ENCODE data around the gene ZFAND3. TPM values are rescaled to one million over a fixed set of nuclear protein-coding genes. Genes with fewer than 3 reads are reported as not detected.

Gene ZFAND3
- total and polyA plus RNA-seq, 2 experiments from 2014 or later: 16.9 to 28.2 TPM

DNA sequence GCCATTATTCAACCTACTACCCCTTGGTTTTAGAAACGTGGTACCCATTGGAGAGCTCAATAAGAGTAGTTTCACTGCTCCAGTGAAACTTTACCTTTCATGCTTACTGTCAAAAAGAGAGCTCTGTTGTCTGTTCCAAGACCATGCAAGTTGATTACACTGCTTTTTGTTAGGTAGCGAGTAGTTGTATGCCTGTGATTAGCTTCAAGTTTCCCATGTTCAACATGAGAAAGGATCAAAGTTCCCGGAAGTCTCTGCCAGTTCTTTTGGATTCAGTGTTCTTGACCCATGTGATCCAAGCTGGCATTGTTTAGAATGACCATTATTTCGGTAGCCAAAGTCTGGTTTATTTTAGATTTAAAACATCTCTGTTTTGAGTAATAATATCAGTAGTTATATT, 107.1 kb downstream of the ZFAND3 start:
- Histone ChIP-seq H3K79me2 (replicated peaks; ENCODE audit: insufficient read depth) (peaks cover 57% of the 10 kb centered on the region), H3K4me1 (ENCODE audit: insufficient read depth) (peaks cover 51% of the 10 kb centered on the region), H3K27ac (ENCODE audit: low read depth) (no peak overlapping the region), H3F3A (replicated peaks; ENCODE audit: low read depth) (no peaks in the 10 kb centered on the region), H3K4me2 (peak overlapping the region; percentile 52), H4K20me1 (replicated peaks; ENCODE audit: insufficient read depth) (peaks cover 6% of the 10 kb centered on the region; the same call in 1 of the 2 replicates), H3K4me3 (no peak overlapping the region), H2AFZ (no peak overlapping the region), H3K9me2 (ENCODE audit: insufficient read depth) (no peaks in the 10 kb centered on the region), H3K27me3 (ENCODE audit: insufficient read depth) (no peaks in the 10 kb centered on the region), H3K36me3 (ENCODE audit: insufficient read depth) (no peaks in the 10 kb centered on the region)
- no peak overlapping the region for H3K4me3 Mint-ChIP-seq
- no peaks in the 10 kb centered on the region for H3K36me3 Mint-ChIP-seq (ENCODE audit: low read depth)
- peak; percentile 46 for DNase-seq (ENCODE audit: low spot score)
- H3K9me3 Mint-ChIP-seq: no peaks in the 10 kb centered on the region
- TF ChIP-seq, protein P1, sequence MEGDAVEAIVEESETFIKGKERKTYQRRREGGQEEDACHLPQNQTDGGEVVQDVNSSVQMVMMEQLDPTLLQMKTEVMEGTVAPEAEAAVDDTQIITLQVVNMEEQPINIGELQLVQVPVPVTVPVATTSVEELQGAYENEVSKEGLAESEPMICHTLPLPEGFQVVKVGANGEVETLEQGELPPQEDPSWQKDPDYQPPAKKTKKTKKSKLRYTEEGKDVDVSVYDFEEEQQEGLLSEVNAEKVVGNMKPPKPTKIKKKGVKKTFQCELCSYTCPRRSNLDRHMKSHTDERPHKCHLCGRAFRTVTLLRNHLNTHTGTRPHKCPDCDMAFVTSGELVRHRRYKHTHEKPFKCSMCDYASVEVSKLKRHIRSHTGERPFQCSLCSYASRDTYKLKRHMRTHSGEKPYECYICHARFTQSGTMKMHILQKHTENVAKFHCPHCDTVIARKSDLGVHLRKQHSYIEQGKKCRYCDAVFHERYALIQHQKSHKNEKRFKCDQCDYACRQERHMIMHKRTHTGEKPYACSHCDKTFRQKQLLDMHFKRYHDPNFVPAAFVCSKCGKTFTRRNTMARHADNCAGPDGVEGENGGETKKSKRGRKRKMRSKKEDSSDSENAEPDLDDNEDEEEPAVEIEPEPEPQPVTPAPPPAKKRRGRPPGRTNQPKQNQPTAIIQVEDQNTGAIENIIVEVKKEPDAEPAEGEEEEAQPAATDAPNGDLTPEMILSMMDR (conservative IDR thresholded peaks at IDR 0.05; ENCODE audit: low read depth in 2 of 2): no peak
- TF ChIP-seq CREB1 (CRISPR knock-in tag; IDR thresholded peaks at IDR 0.05; ENCODE audit: low read depth): no peak
- TF ChIP-seq NANOG (IDR thresholded peaks at IDR 0.05; ENCODE audit: borderline replicate concordance): no peak
- no peak for TF ChIP-seq JUNB (IDR thresholded peaks at IDR 0.05; ENCODE audit: unreplicated experiment)
- TF ChIP-seq ZNF114 (CRISPR knock-in tag; IDR thresholded peaks at IDR 0.05): no peak
- TF ChIP-seq, protein P2, sequence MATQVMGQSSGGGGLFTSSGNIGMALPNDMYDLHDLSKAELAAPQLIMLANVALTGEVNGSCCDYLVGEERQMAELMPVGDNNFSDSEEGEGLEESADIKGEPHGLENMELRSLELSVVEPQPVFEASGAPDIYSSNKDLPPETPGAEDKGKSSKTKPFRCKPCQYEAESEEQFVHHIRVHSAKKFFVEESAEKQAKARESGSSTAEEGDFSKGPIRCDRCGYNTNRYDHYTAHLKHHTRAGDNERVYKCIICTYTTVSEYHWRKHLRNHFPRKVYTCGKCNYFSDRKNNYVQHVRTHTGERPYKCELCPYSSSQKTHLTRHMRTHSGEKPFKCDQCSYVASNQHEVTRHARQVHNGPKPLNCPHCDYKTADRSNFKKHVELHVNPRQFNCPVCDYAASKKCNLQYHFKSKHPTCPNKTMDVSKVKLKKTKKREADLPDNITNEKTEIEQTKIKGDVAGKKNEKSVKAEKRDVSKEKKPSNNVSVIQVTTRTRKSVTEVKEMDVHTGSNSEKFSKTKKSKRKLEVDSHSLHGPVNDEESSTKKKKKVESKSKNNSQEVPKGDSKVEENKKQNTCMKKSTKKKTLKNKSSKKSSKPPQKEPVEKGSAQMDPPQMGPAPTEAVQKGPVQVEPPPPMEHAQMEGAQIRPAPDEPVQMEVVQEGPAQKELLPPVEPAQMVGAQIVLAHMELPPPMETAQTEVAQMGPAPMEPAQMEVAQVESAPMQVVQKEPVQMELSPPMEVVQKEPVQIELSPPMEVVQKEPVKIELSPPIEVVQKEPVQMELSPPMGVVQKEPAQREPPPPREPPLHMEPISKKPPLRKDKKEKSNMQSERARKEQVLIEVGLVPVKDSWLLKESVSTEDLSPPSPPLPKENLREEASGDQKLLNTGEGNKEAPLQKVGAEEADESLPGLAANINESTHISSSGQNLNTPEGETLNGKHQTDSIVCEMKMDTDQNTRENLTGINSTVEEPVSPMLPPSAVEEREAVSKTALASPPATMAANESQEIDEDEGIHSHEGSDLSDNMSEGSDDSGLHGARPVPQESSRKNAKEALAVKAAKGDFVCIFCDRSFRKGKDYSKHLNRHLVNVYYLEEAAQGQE (IDR thresholded peaks at IDR 0.05; ENCODE audit: unreplicated experiment): no peak
- TF ChIP-seq, protein P3, sequence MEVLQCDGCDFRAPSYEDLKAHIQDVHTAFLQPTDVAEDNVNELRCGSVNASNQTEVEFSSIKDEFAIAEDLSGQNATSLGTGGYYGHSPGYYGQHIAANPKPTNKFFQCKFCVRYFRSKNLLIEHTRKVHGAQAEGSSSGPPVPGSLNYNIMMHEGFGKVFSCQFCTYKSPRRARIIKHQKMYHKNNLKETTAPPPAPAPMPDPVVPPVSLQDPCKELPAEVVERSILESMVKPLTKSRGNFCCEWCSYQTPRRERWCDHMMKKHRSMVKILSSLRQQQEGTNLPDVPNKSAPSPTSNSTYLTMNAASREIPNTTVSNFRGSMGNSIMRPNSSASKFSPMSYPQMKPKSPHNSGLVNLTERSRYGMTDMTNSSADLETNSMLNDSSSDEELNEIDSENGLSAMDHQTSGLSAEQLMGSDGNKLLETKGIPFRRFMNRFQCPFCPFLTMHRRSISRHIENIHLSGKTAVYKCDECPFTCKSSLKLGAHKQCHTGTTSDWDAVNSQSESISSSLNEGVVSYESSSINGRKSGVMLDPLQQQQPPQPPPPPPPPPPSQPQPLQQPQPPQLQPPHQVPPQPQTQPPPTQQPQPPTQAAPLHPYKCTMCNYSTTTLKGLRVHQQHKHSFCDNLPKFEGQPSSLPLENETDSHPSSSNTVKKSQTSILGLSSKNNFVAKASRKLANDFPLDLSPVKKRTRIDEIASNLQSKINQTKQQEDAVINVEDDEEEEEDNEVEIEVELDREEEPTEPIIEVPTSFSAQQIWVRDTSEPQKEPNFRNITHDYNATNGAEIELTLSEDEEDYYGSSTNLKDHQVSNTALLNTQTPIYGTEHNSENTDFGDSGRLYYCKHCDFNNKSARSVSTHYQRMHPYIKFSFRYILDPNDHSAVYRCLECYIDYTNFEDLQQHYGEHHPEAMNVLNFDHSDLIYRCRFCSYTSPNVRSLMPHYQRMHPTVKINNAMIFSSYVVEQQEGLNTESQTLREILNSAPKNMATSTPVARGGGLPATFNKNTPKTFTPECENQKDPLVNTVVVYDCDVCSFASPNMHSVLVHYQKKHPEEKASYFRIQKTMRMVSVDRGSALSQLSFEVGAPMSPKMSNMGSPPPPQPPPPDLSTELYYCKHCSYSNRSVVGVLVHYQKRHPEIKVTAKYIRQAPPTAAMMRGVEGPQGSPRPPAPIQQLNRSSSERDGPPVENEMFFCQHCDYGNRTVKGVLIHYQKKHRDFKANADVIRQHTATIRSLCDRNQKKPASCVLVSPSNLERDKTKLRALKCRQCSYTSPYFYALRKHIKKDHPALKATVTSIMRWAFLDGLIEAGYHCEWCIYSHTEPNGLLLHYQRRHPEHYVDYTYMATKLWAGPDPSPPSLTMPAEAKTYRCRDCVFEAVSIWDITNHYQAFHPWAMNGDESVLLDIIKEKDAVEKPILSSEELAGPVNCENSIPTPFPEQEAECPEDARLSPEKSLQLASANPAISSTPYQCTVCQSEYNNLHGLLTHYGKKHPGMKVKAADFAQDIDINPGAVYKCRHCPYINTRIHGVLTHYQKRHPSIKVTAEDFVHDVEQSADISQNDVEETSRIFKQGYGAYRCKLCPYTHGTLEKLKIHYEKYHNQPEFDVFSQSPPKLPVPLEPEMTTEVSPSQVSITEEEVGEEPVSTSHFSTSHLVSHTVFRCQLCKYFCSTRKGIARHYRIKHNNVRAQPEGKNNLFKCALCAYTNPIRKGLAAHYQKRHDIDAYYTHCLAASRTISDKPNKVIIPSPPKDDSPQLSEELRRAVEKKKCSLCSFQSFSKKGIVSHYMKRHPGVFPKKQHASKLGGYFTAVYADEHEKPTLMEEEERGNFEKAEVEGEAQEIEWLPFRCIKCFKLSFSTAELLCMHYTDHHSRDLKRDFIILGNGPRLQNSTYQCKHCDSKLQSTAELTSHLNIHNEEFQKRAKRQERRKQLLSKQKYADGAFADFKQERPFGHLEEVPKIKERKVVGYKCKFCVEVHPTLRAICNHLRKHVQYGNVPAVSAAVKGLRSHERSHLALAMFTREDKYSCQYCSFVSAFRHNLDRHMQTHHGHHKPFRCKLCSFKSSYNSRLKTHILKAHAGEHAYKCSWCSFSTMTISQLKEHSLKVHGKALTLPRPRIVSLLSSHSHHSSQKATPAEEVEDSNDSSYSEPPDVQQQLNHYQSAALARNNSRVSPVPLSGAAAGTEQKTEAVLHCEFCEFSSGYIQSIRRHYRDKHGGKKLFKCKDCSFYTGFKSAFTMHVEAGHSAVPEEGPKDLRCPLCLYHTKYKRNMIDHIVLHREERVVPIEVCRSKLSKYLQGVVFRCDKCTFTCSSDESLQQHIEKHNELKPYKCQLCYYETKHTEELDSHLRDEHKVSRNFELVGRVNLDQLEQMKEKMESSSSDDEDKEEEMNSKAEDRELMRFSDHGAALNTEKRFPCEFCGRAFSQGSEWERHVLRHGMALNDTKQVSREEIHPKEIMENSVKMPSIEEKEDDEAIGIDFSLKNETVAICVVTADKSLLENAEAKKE (CRISPR knock-in tag; IDR thresholded peaks at IDR 0.05): no peak
- no peak for TF ChIP-seq EZH2 (IDR thresholded peaks at IDR 0.05; ENCODE audit: low read depth, unreplicated experiment)
- TF ChIP-seq STAT1 (IDR thresholded peaks at IDR 0.05; ENCODE audit: unreplicated experiment): no peak
- TF ChIP-seq POLR2AphosphoS5 (IDR thresholded peaks at IDR 0.05; ENCODE audit: low read depth): no peak
- TF ChIP-seq, protein P4, sequence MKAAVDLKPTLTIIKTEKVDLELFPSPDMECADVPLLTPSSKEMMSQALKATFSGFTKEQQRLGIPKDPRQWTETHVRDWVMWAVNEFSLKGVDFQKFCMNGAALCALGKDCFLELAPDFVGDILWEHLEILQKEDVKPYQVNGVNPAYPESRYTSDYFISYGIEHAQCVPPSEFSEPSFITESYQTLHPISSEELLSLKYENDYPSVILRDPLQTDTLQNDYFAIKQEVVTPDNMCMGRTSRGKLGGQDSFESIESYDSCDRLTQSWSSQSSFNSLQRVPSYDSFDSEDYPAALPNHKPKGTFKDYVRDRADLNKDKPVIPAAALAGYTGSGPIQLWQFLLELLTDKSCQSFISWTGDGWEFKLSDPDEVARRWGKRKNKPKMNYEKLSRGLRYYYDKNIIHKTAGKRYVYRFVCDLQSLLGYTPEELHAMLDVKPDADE (IDR thresholded peaks at IDR 0.05): no peak
- no peak for TF ChIP-seq EZH2phosphoT487 (IDR thresholded peaks at IDR 0.05; ENCODE audit: unreplicated experiment)
- TF ChIP-seq ZNF331 (CRISPR knock-in tag; IDR thresholded peaks at IDR 0.05; ENCODE audit: low read depth): no peak
- no peak overlapping the region for H3K27ac Mint-ChIP-seq
- peak; percentile 58 for ATAC-seq
- no peaks in the 10 kb centered on the region for H3K27me3 Mint-ChIP-seq (ENCODE audit: insufficient read depth, low read depth, poor library complexity)
- H3K4me1 Mint-ChIP-seq: peaks cover 46% of the 10 kb centered on the region

Data from GM23338 (cell line).